Activated T-helper 2 cell treated with anti-CD3 and anti-CD28 coated beads, Interferon-gamma antibody, Interleukin-2, Interleukin-4, amounts not matched to agents 10 μg/mL and 5 μg/mL and 100 μg/mL, durations not matched to agents 14 hours and 24 hours and 36 hours (primary cell): ENCODE data around the gene SIK3. TPM values are rescaled to one million over a fixed set of nuclear protein-coding genes. Genes with fewer than 3 reads are reported as not detected.
"Not testable (repeated sequence)": the region's sequence is repeated elsewhere in the genome, so short reads cannot be mapped to it uniquely, and the experiment has no call there.

Source experiments
- DNase-seq: peaks from one replicate; pipeline ENCODE4 v3.0.0; 2021; ENCODE audit warnings: low spot score
- H3K27ac Mint-ChIP-seq: one replicate; pipeline ENCODE4 v1.8.0; 2021; ENCODE audit warnings: mixed read lengths
- H3K27me3 Mint-ChIP-seq: one replicate; pipeline ENCODE4 v1.8.0; 2021; ENCODE audit warnings: low read depth, mixed read lengths
- H3K36me3 Mint-ChIP-seq: one replicate; pipeline ENCODE4 v1.8.0; 2021; ENCODE audit warnings: low read depth, mixed read lengths
- H3K4me1 Mint-ChIP-seq: one replicate; pipeline ENCODE4 v1.8.0; 2021; ENCODE audit warnings: low read depth, mixed read lengths
- H3K4me3 Mint-ChIP-seq: one replicate; pipeline ENCODE4 v1.8.0; 2021; ENCODE audit warnings: low read depth, mild to moderate bottlenecking, moderate library complexity, mixed read lengths
- H3K9me3 Mint-ChIP-seq: one replicate; pipeline ENCODE4 v1.8.0; 2021; ENCODE audit warnings: mixed read lengths
- intact Hi-C: fragments of 100-400 bp; cut with micrococcal nuclease; formaldehyde crosslinking; loops from one replicate; pipeline ENCODE4 v1.15.1; 2023
- total RNA-seq: library from RNA; stranded (reverse); gene quantifications from 2 replicates; pipeline ENCODE4 v1.2.3, GENCODE V29; 2022

The SIK3 gene
- total RNA-seq, 1 donor from 2014 or later = 25.3 TPM

DNA sequence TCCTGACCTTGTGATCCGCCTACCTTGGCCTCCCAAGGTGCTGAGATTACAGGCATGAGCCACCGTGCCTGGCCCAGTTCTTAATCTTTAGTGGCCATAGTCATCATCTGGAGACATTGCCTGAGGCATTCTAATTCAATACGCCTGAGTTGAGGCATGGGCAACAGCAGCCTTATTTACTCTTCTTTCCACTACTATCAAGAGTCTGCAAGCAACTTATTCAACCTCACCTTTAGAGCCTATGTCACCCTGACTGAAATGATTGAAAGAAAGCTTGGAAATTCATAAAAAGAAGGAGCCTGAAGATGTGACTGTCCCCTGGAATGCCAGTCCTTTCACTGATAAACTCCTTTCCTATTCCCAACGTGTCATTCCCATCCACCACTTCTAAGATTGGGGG, 30.1 kb upstream of the SIK3 start:
- Mint-ChIP-seq H3K4me3 (no peak overlapping the region), H3K27me3 (peaks cover 15% of the 10 kb centered on the region), H3K4me1 (peaks cover 2% of the 10 kb centered on the region), H3K36me3 (no peaks in the 10 kb centered on the region), H3K9me3 (no peaks in the 10 kb centered on the region), H3K27ac (no peak overlapping the region)
- no peak for DNase-seq
- intact Hi-C loops = no loop called here

DNA sequence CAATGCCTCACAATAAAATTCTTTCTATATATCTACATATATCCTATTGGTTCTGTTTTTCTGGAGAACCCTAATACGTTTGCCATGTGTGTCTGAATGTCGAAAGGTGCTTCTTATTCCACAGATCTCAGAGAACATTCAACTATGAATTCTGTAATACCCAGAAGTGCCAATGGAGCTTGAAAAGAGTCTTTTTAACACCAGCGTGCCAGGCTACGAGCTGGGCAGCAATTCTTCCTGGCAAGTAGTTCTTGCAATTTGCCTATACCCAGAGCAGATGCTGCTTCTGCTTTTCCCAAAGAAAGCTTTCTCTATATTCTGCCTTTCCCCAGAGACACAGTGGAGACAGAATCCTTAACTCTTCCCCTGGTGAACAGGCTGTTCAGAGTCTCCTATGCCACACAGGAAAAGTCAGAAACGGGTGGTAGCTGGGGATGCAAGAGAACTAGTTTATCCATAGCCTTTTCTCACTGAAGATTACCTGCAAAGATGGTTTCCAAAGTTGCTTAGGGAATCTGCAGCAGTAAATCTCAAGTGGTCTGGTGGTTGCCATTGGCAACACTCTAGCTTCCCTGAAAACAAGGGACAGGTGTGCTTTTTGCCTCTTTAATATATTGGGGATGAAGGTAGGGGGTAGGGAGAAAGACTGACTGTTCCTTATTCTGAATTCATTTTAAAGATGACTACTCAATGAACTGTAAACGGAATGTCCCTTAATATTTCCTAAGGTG, 29.1 kb upstream of the SIK3 start:
- Mint-ChIP-seq H3K27ac (no peak overlapping the region), H3K27me3 (peaks cover 17% of the 10 kb centered on the region), H3K4me1 (no peaks in the 10 kb centered on the region), H3K4me3 (no peak overlapping the region), H3K36me3 (no peaks in the 10 kb centered on the region), H3K9me3 (no peaks in the 10 kb centered on the region)
- no peak for DNase-seq
- intact Hi-C loops = no loop called here

DNA sequence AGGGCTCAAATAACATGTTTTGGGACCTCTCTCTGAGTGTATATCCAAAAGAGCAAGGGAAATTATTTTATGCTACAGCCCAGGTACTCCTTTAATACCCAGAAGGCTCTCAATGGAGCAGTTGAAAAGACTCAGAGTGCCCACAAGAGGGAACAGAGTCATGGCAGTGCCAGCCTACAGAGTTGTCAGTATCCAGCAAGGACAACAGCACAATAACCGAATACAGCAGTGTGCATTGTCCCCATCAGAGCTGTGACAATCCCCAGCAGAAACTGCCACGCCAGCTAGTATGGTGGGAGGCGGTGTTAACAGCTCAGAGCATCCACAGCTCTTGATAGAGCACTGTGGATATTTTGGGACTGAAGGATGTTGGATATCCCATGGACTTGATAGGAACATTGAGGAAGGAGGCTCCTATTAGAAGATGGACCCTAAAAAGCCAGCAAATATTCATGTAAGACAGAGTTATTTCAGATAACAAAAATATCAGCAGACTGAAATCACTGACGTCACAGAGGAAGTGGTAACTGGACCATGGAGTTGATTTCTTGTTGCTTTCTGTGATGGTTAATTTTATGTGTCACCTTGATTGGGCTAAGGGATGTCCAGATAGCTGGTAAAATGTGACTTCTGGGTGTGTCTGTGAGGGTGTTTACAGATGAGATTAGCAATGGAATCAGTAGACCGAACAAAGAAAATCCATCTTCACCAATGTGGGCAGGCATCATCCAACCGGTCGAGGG, 28.2 kb upstream of the SIK3 start:
- intact Hi-C loops = no loop called here
- no peaks in the 10 kb centered on the region for H3K4me1 Mint-ChIP-seq
- peaks cover 17% of the 10 kb centered on the region for H3K27me3 Mint-ChIP-seq
- DNase-seq = no peak
- H3K27ac Mint-ChIP-seq = no peak overlapping the region
- no peak overlapping the region for H3K4me3 Mint-ChIP-seq
- no peaks in the 10 kb centered on the region for H3K9me3 Mint-ChIP-seq
- H3K36me3 Mint-ChIP-seq = no peaks in the 10 kb centered on the region

DNA sequence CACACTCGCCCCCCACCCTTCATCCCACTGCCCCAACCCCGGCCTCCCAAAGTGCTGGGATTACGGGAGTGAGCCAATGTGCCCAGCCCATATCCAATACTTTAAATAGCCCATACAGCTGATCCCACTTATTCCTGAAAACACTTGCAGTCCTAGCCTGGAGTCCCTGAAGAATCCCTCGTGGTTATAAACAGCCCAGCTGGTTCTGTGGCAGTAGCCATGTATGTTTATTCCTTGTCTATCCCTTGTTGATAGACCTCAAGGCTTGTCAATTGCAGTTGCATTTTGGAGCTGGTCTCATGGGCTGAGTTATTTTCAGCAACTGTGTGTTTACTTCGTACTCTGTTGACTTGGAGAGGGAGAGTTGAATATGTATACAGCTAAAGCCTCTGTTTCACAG, 24.3 kb upstream of the SIK3 start:
- Mint-ChIP-seq H3K27me3 (peaks cover 15% of the 10 kb centered on the region), H3K27ac (no peak overlapping the region), H3K9me3 (no peaks in the 10 kb centered on the region), H3K4me1 (no peaks in the 10 kb centered on the region), H3K4me3 (no peak overlapping the region), H3K36me3 (no peaks in the 10 kb centered on the region)
- no peak for DNase-seq
- intact Hi-C loops = no loop called here

DNA sequence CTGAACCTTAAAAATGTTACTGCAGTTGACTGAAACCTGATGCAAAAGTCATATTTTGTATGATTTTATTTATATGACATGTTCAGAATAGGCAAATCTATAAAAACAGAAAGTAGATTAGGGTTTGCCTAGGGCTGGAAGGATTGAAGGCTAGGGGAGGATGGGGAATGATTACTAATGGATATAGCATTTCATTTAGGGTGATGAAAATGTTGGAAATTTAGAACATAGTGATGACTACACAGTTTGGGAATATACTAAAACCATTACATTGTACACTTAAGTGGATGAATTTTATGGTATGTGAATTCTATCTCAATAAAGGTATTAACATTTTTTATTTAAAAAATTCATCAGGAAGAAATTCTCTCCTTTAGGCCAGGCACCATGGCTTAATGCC, 22.9 kb upstream of the SIK3 start:
- no peaks in the 10 kb centered on the region for H3K9me3 Mint-ChIP-seq
- H3K4me3 Mint-ChIP-seq = no peak overlapping the region
- DNase-seq = no peak
- H3K27me3 Mint-ChIP-seq = peaks cover 12% of the 10 kb centered on the region
- no peaks in the 10 kb centered on the region for H3K36me3 Mint-ChIP-seq
- intact Hi-C loops = no loop called here
- H3K27ac Mint-ChIP-seq = no peak overlapping the region
- no peaks in the 10 kb centered on the region for H3K4me1 Mint-ChIP-seq

DNA sequence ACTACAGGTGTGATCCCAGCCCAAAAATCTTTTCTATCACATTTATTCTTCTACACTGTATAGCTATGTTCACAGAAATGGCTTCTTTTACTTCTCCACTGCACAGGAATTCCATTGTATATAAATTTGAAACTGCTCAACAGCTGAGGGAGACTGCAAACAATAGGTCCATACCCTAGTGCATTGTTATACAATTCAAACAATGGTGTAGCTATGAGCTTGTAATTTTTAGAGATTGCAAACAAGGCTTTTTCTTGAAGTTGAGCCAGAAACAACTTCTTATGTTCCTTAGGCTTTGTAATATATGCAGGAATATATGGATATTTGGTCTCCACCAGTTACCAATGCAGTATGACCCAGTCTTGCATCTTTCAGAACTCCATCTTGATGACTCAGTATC, 19.5 kb upstream of the SIK3 start:
- H3K4me1 Mint-ChIP-seq = no peaks in the 10 kb centered on the region
- no peaks in the 10 kb centered on the region for H3K36me3 Mint-ChIP-seq
- H3K27me3 Mint-ChIP-seq = no peaks in the 10 kb centered on the region
- no peak overlapping the region for H3K27ac Mint-ChIP-seq
- intact Hi-C loops = no loop called here
- H3K4me3 Mint-ChIP-seq = no peak overlapping the region
- no peak for DNase-seq
- H3K9me3 Mint-ChIP-seq = no peaks in the 10 kb centered on the region

DNA sequence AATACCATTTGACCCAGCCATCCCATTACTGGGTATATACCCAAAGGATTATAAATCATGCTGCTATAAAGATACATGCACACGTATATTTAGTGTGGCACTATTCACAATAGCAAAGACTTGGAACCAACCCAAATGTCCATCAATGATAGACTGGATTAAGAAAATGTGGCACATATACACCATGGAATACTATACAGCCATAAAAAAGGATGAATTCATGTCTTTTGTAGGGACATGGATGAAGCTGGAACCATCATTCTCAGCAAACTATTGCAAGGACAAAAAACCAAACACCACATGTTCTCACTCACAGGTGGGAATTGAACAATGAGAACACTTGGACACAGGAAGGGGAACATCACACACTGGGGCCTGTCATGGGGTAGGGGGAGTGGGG, 14.7 kb upstream of the SIK3 start:
- H3K9me3 Mint-ChIP-seq, H3K36me3 Mint-ChIP-seq, DNase-seq, H3K4me3 Mint-ChIP-seq, intact Hi-C loops, H3K27me3 Mint-ChIP-seq, H3K4me1 Mint-ChIP-seq, H3K27ac Mint-ChIP-seq: not testable (repeated sequence)

DNA sequence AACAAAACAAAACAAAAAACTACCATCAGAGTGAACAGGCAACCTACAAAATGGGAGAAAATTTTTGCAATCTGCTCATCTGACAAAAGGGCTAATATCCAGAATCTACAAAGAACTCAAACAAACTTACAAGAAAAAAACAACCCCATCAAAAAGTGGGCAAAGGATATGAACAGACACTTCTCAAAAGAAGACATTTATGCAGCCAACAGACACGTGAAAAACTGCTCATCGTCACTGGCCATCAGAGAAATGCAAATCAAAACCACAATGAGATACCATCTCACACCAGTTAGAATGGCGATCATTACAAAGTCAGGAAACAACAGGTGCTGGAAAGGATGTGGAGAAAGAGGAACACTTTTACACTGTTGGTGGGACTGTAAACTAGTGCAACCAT, 14.3 kb upstream of the SIK3 start:
- H3K4me3 Mint-ChIP-seq, H3K9me3 Mint-ChIP-seq, H3K27ac Mint-ChIP-seq, H3K27me3 Mint-ChIP-seq, intact Hi-C loops, H3K4me1 Mint-ChIP-seq, DNase-seq, H3K36me3 Mint-ChIP-seq: not testable (repeated sequence)

DNA sequence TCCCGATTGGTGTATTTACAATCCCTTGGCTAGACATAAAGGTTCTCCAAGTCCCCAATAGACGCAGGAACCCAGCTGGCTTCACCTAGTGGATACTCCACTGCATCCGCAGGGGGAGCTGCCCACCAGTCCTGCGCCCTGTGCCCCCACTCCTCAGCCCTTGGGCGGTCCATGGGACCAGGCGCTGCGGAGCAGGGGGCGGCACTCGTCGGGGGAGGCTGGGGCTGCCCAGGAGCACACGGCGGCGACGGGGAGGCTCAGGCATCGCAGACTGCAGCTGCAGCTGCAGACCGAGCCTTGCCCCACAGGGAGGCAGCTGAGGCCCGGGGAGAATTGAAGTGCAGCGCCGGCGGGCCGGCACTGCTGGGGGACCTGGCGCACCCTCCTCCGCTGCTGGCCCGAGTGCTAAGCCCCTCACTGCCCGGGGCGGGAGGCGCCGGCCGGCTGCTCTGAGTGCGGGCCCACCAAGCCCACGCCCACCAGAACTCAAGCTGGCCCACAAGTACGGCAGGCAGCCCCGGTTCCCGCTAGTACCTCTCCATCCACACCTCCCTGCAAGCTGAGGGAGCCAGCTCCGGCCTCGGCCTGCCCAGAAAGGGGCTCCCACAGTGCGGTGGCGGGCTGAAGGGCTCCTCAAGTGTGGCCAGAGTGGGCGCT, 12.2 kb upstream of the SIK3 start:
- H3K27ac Mint-ChIP-seq = no peak overlapping the region
- no peak for DNase-seq
- H3K4me1 Mint-ChIP-seq = no peaks in the 10 kb centered on the region
- no peak overlapping the region for H3K4me3 Mint-ChIP-seq
- intact Hi-C loops = no loop called here
- no peaks in the 10 kb centered on the region for H3K27me3 Mint-ChIP-seq
- no peaks in the 10 kb centered on the region for H3K36me3 Mint-ChIP-seq
- H3K9me3 Mint-ChIP-seq = no peaks in the 10 kb centered on the region

DNA sequence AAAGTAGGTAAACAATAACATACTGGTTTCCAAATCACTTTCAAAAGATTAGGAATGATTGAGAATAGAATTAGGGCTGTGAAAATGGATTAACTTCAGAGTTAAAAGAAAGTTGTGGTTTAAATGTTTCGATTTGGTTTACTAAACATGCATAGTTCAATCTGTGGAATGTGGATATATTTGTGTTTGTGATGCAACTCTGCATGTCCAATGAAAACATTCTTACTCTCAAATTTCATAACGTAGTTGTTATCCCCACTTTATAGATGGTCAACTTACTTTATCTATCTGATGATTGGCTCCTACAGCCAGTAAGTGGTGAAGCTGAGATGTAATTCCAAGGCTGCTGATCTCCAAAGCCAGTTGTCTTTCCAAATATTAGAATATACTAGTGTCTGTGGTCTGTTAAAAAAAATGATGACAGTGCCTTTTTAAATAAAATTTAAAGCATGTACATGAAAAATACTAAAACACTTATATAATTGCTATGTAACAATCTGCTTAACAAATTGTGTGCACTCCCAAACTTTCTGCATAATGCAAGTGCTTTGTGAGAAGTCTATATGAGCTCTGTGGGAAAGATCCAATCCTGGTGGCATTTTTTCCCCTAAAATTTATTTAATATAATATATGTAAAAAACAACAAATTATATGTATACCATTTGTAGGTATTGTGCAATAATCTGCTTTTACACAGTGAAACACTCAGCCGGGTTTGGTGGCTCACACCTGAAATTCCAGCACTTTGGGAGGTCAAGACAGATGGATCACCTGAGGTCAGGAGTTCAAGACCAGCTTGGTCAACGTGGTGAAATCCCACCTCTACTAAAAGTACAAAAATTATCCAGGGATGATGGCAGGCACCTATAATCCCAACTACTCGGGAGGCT, 9.7 kb upstream of the SIK3 start:
- no peaks in the 10 kb centered on the region for H3K27me3 Mint-ChIP-seq

DNA sequence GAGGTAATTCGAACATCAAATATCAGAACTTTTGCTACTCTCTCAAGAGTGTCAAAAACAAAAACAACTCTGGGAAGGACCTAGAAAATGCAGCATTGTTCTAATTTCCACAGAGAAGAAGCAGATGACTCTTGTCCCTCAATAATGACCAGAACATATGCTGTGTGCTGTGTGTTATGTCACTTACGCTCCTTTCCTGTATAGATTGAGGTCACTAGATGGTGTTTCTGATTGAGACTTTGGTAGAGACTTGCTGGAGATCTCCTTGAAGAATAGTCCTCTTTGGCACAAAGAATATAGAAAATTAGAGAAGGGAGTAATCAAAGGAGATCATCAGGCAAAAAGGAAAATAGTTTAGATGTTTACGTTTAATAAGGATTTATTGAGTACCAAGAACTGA, 2.3 kb upstream of the SIK3 start:
- Mint-ChIP-seq H3K4me3 (peak overlapping the region; percentile 30), H3K36me3 (no peaks in the 10 kb centered on the region), H3K27me3 (peaks cover 6% of the 10 kb centered on the region), H3K4me1 (peaks cover 31% of the 10 kb centered on the region), H3K27ac (no peak overlapping the region), H3K9me3 (no peaks in the 10 kb centered on the region)
- intact Hi-C loops = no loop called here
- no peak for DNase-seq

More for the DNA sequence above, 9.7 kb upstream of the SIK3 start:
- no peaks in the 10 kb centered on the region for H3K4me1 Mint-ChIP-seq
- intact Hi-C loops = loop anchor here (2.0 kb wide), 1 partner anchor 375 kb away; no protein-coding TSS in a partner anchor
- no peak overlapping the region for H3K27ac Mint-ChIP-seq
- H3K4me3 Mint-ChIP-seq = no peak overlapping the region
- H3K36me3 Mint-ChIP-seq = no peaks in the 10 kb centered on the region
- H3K9me3 Mint-ChIP-seq = no peaks in the 10 kb centered on the region
- DNase-seq = no peak

DNA sequence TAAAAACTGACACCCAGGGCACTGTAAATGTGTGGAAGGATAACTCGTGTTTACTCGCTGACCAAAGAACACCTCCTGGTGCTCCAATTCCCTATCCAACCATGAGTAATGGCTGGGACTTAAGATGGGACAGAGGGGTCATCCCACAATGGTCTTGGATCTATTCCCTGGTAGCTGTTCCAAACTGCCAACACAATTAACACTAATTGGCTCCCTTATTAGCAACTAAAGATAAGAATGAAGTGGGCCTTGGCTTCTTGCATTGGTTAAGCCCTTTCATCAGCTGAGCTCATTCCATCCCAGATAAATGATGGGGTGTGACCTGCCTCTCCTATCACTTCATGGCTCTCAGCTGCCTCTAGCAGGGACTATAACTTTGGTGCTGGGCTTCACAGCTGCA, 1.5 kb upstream of the SIK3 start:
- DNase-seq = no peak
- Mint-ChIP-seq H3K27ac (no peak overlapping the region), H3K36me3 (no peaks in the 10 kb centered on the region), H3K9me3 (no peaks in the 10 kb centered on the region), H3K4me1 (peaks cover 39% of the 10 kb centered on the region), H3K4me3 (no peak overlapping the region), H3K27me3 (peaks cover 6% of the 10 kb centered on the region)
- intact Hi-C loops = loop anchor here (5.0 kb wide), 1 partner anchor 43 kb away; the partner anchor contains the start of gene PAFAH1B2
